ENCODE results near the gene PIEZO1.

The PIEZO1 gene

GRCh38 chr16:88714420-88715302 is 70.4 kb downstream of the PIEZO1 start:
- DNase-seq: no peak

DNA sequence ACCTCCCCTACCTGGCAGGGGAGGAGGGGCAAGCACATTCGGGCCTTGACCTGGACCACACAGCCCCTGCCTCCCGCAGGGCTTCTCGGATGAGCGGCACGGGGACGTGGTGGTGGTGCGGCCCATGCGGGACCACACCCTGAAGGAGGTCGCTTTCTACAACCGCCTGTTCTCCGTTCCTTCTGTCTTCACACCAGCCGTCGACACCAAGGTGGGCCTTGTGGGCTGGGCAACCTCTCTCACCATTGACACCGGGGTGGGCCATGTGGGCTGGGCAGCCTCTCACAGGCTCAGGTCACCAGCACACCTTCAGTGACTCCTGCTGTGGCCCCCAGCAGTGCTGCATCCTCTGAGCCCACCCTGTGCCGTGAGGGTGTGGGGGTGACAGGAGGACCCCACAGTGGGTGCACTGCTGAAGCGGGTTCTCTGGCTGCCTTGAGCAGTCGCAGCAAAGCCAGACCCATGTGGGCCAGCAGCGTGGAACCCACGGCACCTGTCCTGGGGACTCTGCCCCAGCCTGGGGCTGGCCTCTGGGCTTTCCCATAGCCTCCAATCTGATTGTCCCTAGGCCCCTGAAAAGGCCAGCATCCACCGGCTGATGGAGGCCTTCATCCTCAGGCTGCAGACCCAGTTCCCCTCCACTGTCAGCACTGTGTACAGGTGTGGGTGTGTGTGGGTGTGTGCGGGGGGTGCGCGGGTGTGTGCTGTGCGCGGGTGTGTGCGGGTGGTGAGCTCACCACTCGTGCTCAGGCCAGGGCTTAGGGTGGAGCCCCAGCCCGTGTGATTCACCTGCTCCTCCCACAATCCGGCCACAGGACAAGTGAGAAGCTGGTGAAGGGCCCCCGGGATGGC is 71.2 kb downstream of the PIEZO1 start:
- no peak for DNase-seq

DNA sequence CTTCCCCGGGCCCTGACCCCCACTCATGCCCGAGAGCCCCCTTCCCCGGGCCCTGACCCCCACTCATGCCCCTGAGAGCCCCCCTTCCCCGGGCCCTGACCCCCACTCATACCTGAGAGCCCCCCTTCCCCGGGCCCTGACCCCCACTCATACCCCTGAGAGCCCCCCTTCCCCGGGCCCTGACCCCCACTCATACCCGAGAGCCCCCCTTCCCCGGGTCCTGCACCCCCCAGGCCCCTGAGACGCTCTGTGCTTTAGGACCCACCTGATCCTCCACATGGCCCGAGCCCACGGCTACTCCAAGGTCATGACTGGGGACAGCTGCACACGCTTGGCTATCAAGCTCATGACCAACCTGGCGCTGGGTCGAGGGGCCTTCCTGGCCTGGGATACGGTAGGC is 72.0 kb downstream of the PIEZO1 start:
- no peak for DNase-seq

- DNase-seq: no peak
These were observed 72.5 kb downstream of the PIEZO1 start for GRCh38 chr16:88712362-88712979.

GRCh38 chr16:88711750-88712340 is 73.2 kb downstream of the PIEZO1 start:
- no peak for DNase-seq

- DNase-seq: no peak
These were observed 74.5 kb downstream of the PIEZO1 start for GRCh38 chr16:88710556-88710955.

GRCh38 chr16:88706965-88707826 is 77.8 kb downstream of the PIEZO1 start:
- DNase-seq: no peak

DNA sequence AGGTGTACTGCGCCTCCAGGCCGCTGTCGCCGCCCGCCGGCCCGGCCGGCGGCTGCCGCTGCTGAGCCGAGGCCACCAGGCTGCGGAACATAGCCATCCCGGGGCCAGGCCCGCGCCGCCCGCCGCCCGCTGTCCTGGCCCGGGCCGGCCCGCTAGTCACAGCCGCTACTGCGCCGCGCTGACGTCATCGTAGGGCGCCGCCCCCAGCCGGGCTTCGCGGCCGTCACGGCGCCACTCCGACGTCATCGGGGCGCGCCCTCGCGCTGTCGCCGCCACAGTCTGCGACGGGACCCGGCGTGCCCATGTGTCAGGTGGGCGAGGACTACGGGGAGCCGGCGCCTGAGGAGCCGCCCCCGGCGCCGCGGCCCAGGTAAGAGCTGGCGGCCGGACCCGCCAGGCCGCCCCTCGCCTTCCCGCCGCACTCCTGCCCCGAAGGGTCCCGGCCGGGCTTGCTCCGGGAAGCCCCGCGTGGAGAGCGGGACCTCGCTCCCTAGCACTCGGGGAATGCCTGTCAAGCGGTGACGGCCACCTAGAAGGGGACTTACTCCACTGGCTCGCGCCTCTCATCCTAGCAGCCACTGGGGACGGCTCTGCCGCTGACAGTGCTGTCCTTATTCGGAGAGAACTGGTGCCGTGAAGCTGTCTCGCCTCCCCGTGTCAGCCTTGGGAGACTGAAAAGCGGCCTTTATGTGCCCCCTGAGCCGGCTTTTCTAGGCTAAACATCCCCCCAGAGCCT is 78.6 kb downstream of the PIEZO1 start, which contains the start of the genes CTU2 and RNF166:
TSS of gene CTU2 (plus strand) at position 275 of the 736 bp plus-strand sequence. CDS start at position 303, 28 bp downstream.
TSS of gene RNF166 (minus strand) at position 180 of the 736 bp plus-strand sequence. CDS start at position 97, 83 bp downstream.
- DNase-seq: peak; percentile 92

DNA sequence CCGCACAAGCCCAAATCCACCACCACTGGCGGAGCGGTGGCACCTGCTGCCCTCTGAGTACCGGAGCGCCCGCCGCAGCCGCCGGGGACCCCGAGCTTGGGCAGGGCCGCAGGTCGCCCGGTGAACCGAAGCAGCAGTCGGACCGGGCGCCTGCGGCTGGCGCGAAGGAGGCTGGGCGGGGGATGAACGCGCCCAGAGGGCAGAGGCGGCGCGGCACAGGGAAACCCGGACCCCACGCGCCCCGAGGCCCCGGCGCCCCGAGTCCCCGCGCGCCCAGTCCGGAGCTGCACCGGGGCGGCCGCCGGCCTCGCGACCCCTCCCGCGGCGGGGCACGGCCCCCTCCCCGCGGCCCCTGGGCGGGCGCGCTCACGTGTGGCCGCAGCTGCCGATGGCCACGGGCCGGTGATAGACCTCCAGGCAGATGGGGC is 79.2 kb downstream of the PIEZO1 start:
- DNase-seq: no peak

DNA sequence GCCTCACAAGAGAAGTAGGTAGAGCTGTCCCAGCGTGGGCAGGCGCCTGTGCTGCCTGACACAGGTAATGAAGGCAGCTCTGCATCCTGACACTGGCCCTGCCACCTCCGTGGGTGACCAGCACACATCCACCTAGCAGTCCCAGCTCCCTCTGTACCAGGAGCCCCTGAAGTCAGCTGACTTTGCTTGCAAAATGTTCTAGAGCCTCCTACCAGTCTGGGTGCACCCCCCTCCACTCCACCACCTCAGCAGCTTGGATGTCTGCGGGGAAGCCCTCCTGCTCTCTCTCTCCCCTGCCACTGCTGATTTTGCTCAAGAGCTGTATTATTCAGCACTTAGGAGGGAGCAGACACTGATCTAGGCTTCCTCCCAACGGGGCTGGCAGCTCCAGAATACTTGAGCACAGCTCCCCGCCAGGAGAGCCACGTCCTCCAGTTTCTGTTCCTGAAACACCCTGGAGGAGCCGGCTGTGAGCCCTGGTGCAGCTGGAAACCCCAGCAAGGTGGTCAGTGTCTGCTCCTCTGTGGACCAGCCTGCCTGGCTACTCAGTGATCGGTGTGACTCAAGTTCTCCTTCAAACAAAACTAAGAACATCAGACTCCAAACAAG is 79.8 kb downstream of the PIEZO1 start:
- DNase-seq: peak; percentile 43

DNA sequence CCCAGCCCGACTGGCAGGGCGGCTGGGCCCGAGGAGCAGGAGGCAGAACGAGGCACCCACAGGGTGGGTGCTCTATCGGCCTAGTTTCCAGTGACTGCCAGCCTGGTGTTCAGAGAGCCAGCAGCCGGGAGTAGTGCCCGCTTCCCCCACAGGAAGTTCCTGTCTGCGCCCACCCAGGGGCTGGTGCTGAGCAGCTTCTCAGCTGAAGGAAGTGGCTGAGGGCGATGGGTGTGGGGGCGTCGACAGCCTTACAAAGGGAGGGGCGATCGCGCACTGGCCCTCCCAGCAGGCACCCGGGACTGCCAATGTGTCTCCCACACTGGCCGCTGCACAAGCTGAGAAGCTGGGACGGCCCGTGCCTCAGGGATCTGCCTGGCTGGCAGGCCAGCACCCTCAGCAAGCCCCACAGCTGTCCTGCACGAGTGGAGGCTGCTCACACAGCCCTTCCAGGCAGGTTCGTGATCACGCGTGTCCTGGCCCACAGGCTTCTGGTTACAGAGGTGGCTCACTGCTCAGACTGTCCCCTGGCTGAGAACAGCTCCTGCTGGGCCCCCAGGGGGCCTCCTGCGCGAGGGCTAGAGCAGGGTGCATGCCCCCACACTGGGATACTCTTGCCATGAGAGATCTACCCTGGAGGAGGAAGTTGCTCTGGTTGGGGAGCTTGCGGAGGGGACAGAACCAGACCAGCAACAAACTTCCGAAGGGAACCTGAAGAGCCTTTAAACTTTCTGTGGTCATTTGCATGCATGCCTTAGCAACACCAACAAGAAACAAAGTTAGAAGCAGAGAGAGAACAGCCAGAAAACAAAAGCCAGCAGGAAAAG is 81.3 kb downstream of the PIEZO1 start:
- DNase-seq: peak; percentile 70

- no peak for DNase-seq
These were observed 82.4 kb downstream of the PIEZO1 start for GRCh38 chr16:88702371-88703210.

DNA sequence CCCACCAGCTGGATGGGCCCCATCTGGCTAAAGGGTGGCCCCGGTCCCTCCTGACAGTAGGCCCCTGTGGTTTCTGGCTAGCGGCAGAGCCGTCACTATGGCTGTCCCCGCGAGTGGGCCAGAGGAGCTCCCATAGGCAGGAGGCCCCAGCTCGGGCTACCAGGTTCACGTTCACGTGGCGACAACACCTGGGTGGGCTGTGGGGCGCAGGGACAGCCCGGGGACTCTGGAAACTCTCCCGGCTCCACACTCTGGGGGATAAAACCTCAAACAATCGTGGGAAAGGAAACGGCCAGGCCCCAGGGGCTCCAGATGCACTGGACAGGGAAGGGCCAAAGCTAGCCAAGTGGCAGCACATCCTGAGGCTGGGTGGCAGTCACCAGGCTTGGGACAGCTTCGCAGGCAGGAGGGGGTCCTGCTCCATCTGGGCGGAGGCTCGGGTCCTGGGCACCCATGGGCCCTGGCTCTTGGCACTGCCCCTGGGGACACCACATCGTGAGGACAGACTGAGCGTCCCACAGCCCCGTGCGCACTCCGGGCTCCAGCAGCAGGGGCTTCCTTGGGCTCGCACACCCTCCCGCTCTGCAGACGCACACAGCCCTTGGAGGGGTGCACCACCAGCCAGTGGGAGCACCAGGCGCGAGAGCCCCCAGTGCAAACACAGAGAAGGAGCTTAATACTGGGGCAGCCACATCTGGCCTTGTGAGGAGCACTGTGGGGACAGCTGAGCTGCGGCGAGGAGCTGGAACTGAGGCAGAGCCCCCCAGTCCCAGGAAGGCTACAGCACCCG is 83.2 kb downstream of the PIEZO1 start:
- DNase-seq: no peak

- DNase-seq: peak; percentile 92
These were observed 84.2 kb downstream of the PIEZO1 start for GRCh38 chr16:88700636-88701482.

DNA sequence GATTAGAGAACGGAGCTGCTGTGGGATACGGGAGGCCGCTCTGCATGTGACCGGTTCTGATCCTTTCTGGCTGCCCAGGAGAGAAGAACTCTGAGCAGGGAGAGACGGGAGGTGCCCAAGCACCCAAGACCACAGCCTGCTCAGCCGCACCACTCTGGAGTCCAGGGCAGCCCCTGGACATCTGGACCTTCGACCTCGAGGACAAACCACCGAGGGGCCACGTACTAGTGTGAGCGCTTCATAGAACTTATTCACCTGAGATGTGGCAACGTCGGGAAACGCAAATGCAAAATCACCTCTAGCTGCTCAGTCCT is 84.7 kb downstream of the PIEZO1 start:
- no peak for DNase-seq

DNA sequence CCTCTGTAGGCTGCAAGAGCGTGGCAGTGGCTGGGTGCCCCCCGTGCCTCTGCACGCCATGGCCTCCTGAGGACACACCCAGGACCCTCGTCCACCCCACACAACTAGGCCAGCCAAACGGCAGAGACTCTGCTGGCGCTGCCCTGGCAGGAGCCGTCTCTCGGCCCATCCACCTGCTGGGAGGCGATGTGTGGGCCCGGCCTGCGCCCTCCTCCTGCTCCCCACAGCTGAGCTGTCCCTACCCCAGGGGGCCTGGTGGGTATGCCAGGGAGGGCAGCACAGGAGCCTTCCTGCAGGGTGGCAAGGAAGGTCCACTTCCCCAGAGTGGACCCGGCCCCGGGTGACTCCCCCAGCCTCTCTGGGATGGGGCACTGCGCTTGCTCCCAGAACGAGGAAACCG is 85.8 kb downstream of the PIEZO1 start:
- DNase-seq: no peak

DNA sequence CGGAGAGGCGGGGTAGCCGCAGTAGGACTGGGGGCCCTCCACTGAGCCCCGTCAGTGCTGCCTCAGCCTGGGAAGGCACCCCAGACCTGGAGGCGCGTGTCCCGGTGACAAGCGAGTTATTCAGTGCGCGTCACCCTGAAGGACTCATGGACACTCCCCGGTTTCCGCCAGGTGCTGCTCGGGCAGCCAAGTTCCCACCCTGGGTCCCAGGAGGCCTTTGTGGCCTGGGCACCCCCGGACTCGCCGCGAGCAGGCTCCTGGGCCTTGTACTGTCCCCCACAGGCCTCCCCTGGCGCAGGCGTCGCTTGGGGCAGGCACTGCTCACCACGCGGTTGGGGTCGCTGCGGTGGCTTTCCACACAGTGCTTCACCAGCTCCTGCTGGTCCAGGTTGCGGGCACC is 86.4 kb downstream of the PIEZO1 start:
- no peak for DNase-seq
